Endothelial cell of umbilical vein (primary cell): Measurements from ENCODE around the gene ZHX3. TPM values are rescaled to one million over a fixed set of nuclear protein-coding genes. Genes with fewer than 3 reads are reported as not detected.

Source experiments
- BruUV-seq: library from RNA; stranded (reverse); fragments of 400-500 nt; replicated peaks from 2 replicates; lab custom pipeline; 2021; lab: Mats Ljungman, UMichigan
- CTCF ChIA-PET: fragments of 300-600, 350-600 bp; sonication (Branson Sonifier 250); formaldehyde crosslinking; loops from one replicate; lab custom pipeline; 2021; ENCODE audit warnings: antibody characterized with exemption, inconsistent platforms; lab: Charles Lee
- POLR2A ChIA-PET: fragments of 300-600, 350-600 bp; sonication (Branson Sonifier 250); formaldehyde crosslinking; loops from one replicate; lab custom pipeline; 2021; ENCODE audit warnings: antibody characterized with exemption, inconsistent platforms; lab: Charles Lee
- DNase-seq: peaks from one replicate; pipeline ENCODE4 v3.0.0-alpha.2; 2011; ENCODE audit warnings: low read depth, low spot score
- FAIRE-seq: peaks from 2 replicates; lab custom pipeline; 2011; peaks lifted over from hg19 to GRCh38; lab: Jason Lieb, UNC
- H2AFZ ChIP-seq: 2 replicates; pipeline ENCODE4 v1.6.0; 2012; ENCODE audit warnings: low read depth, low read length, control low read depth, inconsistent platforms
- H3K27ac ChIP-seq: 2 replicates; pipeline ENCODE4 v1.5.1; 2011; ENCODE audit warnings: low read depth, mild to moderate bottlenecking, control low read depth, low read length, moderate library complexity; ENCODE audit not compliant: insufficient read depth
- H3K27me3 ChIP-seq, 2 experiments: 2 replicates each; pipeline versions ENCODE4 v1.6.0 to v1.6.1; 2011; ENCODE audit warnings: low read length in 2 of 2, mixed read lengths in 1 of 2; ENCODE audit not compliant: control insufficient read depth in 2 of 2, insufficient read depth in 2 of 2
- H3K36me3 ChIP-seq, 2 experiments: 2 replicates in 1 of 2; 3 replicates in 1 of 2; pipeline ENCODE4 v1.5.1; 2011; ENCODE audit warnings: low read length in 2 of 2, mild to moderate bottlenecking in 1 of 2, moderate library complexity in 1 of 2; ENCODE audit not compliant: control insufficient read depth in 2 of 2, insufficient read depth in 2 of 2; ENCODE audit errors: extremely low read depth in 1 of 2
- H3K4me1 ChIP-seq: 3 replicates; pipeline ENCODE4 v1.5.1; 2011; ENCODE audit warnings: mild to moderate bottlenecking, low read length; ENCODE audit not compliant: control insufficient read depth, insufficient read depth; ENCODE audit errors: extremely low read depth
- H3K4me2 ChIP-seq: 2 replicates; pipeline ENCODE4 v1.6.1; 2011; ENCODE audit warnings: low read length, control low read depth, mixed read lengths; ENCODE audit not compliant: insufficient read depth
- H3K4me3 ChIP-seq, 3 experiments: fragments of 200-600 bp in 1 of 3; sonication (generic), shearing (Covaris generic) in 1 of 3; replicated peaks in 1 of 3; 2 replicates each; pipeline ENCODE4 v1.5.1; 2011 to 2016; ENCODE audit warnings: control low read depth in 3 of 3, low read length in 3 of 3, mild to moderate bottlenecking in 2 of 3, inconsistent platforms in 1 of 3, low read depth in 1 of 3, moderate library complexity in 1 of 3; ENCODE audit not compliant: insufficient read depth in 1 of 3
- H3K79me2 ChIP-seq: 2 replicates; pipeline ENCODE4 v1.6.0; 2012; ENCODE audit warnings: low read length, inconsistent platforms; ENCODE audit not compliant: control insufficient read depth, insufficient read depth
- H3K9ac ChIP-seq: replicated peaks from 2 replicates; pipeline ENCODE3; 2011; ENCODE audit warnings: low read length, control low read depth; ENCODE audit not compliant: insufficient read depth; ENCODE audit errors: extremely low read depth
- H3K9me1 ChIP-seq: replicated peaks from 3 replicates; pipeline ENCODE4 v1.6.0; 2011; ENCODE audit warnings: mild to moderate bottlenecking, low read length; ENCODE audit not compliant: control insufficient read depth, insufficient read depth; ENCODE audit errors: extremely low read depth
- H3K9me3 ChIP-seq: replicated peaks from 2 replicates; pipeline ENCODE4 v1.5.1; 2012; ENCODE audit warnings: low read length, inconsistent platforms; ENCODE audit not compliant: control insufficient read depth, insufficient read depth
- H4K20me1 ChIP-seq: replicated peaks from 2 replicates; pipeline ENCODE3; 2011; ENCODE audit warnings: mild to moderate bottlenecking, low read length; ENCODE audit not compliant: control insufficient read depth, insufficient read depth; ENCODE audit errors: extremely low read depth
- CTCF ChIP-seq, 2 donors: IDR thresholded peaks; 1 replicate in 1 of 2; 2 replicates in 1 of 2; pipeline ENCODE4 v1.5.1; 2011; ENCODE audit warnings: low read length in 2 of 2, mild to moderate bottlenecking in 2 of 2, moderate library complexity in 2 of 2, control low read depth in 1 of 2, inconsistent platforms in 1 of 2, low read depth in 1 of 2; ENCODE audit not compliant: insufficient read depth in 1 of 2; ENCODE audit errors: extremely low read depth in 1 of 2
- EZH2 ChIP-seq: IDR thresholded peaks from 2 replicates; pipeline ENCODE4 v1.6.1; 2012; ENCODE audit warnings: borderline replicate concordance, low read depth, mild to moderate bottlenecking, moderate library complexity, low read length, inconsistent platforms; ENCODE audit not compliant: severe bottlenecking
- FOS ChIP-seq: IDR thresholded peaks from 2 replicates; pipeline ENCODE4 v1.6.1; 2011; ENCODE audit warnings: mild to moderate bottlenecking, low read length, moderate library complexity, borderline replicate concordance; ENCODE audit not compliant: insufficient read depth
- GATA2 ChIP-seq: IDR thresholded peaks from 2 replicates; pipeline ENCODE4 v1.7.0; 2011; ENCODE audit warnings: low read depth, mild to moderate bottlenecking, moderate library complexity, mixed read lengths, low read length; ENCODE audit not compliant: insufficient read length, insufficient read depth
- JUN ChIP-seq: IDR thresholded peaks from 2 replicates; pipeline ENCODE4 v1.6.1; 2011; ENCODE audit warnings: borderline replicate concordance, low read depth; ENCODE audit not compliant: insufficient read length, insufficient read depth
- MAX ChIP-seq: IDR thresholded peaks from 2 replicates; pipeline ENCODE4 v1.6.1; 2011; ENCODE audit not compliant: insufficient read depth, insufficient read length
- MYC ChIP-seq: IDR thresholded peaks from one replicate; pipeline ENCODE4 v1.6.1; 2011; ENCODE audit warnings: mild to moderate bottlenecking, low read depth, low read length
- POLR2A ChIP-seq: IDR thresholded peaks from 2 replicates; pipeline ENCODE4 v1.6.1; 2012; ENCODE audit warnings: low read depth, mild to moderate bottlenecking, control low read depth, low read length
- POLR2AphosphoS5 ChIP-seq: IDR thresholded peaks from 2 replicates; pipeline ENCODE4 v1.6.1; 2012; ENCODE audit warnings: low read depth, mild to moderate bottlenecking, control low read depth, low read length, moderate library complexity; ENCODE audit not compliant: insufficient read depth
- dilution Hi-C: fragments of 300-500 bp; cut with MboI; formaldehyde crosslinking; loops from one replicate; pipeline ENCODE4 v1.15.0; 2019; ENCODE audit warnings: low sequenced_read_pairs; ENCODE audit not compliant: extremely low pct_ligation_motif_present
- intact Hi-C: fragments of 100-400 bp; cut with micrococcal nuclease; formaldehyde crosslinking; loops from one replicate; pipeline ENCODE4 v1.10.0; 2022
- polyA plus RNA-seq, 4 experiments: library from polyadenylated mRNA; depleted of rRNA in 3 of 4; stranded (reverse) in 3 of 4; unstranded in 1 of 4; fragments of >200 nt; gene quantifications; 2 replicates each; pipeline versions ENCODE4 v1.2.1 to v1.2.3, GENCODE V29; 2011 to 2012; ENCODE audit warnings: missing spikeins in 1 of 4
- total RNA-seq: library from RNA; stranded (reverse); gene quantifications from 2 replicates; pipeline ENCODE4 v1.2.3, GENCODE V29; 2021

Gene ZHX3
- total and polyA plus RNA-seq, 2 donors (not counting 3 experiments of a cell fraction or from before 2014, with no cell fraction given): 7.4 to 17.8 TPM

DNA sequence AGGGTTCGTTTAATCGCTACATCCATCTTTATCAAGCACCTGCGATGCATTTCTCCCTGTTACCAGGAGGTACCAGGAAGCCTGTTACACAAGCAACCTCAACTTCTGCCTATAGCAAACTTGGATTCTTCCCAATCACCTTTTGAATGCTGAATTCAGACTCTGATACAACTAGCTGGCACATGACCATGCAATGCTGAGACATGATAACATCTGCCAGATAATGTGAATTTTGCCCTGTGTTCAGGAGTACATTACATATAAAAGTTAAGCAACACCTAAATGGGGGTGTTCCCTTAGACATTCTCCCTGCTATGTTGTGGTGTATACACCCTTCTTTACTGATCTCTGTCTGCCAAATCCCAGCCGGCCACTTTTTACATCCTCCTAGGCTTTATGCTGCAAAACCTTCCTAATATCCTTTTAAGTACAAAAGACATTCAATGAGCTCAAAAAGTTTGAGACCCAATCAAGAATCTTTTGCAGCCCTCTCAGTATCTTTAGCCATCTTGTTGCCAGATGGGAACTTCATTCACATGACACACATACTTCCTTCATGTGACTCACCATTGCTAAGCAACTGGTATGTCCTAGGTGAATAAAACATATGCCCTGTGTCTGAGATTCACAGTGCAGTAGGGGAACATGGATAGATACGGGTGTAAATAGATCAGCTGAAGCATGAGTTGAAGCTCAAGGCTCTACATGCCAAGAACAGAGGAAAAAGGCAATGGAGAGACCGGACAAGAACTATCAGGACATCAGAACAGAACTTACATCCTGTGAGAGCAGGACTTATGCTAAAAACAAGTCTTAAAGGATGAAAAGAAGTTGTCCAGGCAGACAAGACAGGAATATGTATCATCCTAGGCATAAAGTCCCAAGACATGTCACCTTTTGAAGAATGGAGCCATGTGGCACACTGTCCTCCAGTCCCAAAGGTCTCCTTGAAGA, 84.3 kb downstream of the ZHX3 start:
- ChIA-PET POLR2A (no interaction called here), CTCF (interaction anchor here (0.7 to 5.2 kb wide), 36 partner anchors 9 to 264 kb away, joined by 3 to 117 read pairs (median 5); partner anchors contain the start of gene LPIN3)
- dilution Hi-C loops: no loop called here
- Histone ChIP-seq H3K27ac (peak overlapping the region; percentile 40), H3K4me3 (no peak overlapping the region), H4K20me1 (no peaks in the 10 kb centered on the region), H2AFZ (no peak overlapping the region), H3K27me3 (no peaks in the 10 kb centered on the region), H3K9me1 (no peaks in the 10 kb centered on the region), H3K9me3 (no peaks in the 10 kb centered on the region), H3K36me3 (no peaks in the 10 kb centered on the region), H3K4me2 (no peak overlapping the region), H3K9ac (peak overlapping the region; percentile 4), H3K4me1 (peaks cover 17% of the 10 kb centered on the region), H3K79me2 (no peaks in the 10 kb centered on the region)
- TF ChIP-seq JUN (peak; percentile 84), FOS (peak; percentile 67), MYC (no peak), POLR2A (no peak), EZH2 (no peak), CTCF (IDR thresholded peaks at IDR 0.05; ENCODE audit: extremely low read depth in 1 of 2, insufficient read depth in 1 of 2, low read depth in 1 of 2, low read length in 2 of 2) (no peak), POLR2AphosphoS5 (no peak), GATA2 (peak; percentile 71), MAX (peak; percentile 38)
- no peak for FAIRE-seq
- no TSS peak for BruUV-seq
- DNase-seq: peak; percentile 59
- intact Hi-C loops: loop anchor here (1.0 to 2.0 kb wide), 7 partner anchors 15 to 265 kb away; partner anchors contain the start of gene LPIN3
